22Rv1 (cell line): ENCODE measurements around the gene PWWP2B.

ENCODE experiments used
- ZFX ChIP-seq: fragments of 450-650 bp; IDR thresholded peaks from 2 replicates; pipeline ENCODE4 v1.6.1; 2017; ENCODE audit warnings: antibody characterized with exemption, borderline replicate concordance
- TF ChIP-seq, protein P1 (sequence below): fragments of 450-650 bp; IDR thresholded peaks from 2 replicates; pipeline ENCODE4 v1.5.1; 2017; ENCODE audit warnings: mild to moderate bottlenecking

GRCh38 chr10:132439025-132439388, 42.0 kb downstream of the PWWP2B start:
- TF ChIP-seq, protein P1, sequence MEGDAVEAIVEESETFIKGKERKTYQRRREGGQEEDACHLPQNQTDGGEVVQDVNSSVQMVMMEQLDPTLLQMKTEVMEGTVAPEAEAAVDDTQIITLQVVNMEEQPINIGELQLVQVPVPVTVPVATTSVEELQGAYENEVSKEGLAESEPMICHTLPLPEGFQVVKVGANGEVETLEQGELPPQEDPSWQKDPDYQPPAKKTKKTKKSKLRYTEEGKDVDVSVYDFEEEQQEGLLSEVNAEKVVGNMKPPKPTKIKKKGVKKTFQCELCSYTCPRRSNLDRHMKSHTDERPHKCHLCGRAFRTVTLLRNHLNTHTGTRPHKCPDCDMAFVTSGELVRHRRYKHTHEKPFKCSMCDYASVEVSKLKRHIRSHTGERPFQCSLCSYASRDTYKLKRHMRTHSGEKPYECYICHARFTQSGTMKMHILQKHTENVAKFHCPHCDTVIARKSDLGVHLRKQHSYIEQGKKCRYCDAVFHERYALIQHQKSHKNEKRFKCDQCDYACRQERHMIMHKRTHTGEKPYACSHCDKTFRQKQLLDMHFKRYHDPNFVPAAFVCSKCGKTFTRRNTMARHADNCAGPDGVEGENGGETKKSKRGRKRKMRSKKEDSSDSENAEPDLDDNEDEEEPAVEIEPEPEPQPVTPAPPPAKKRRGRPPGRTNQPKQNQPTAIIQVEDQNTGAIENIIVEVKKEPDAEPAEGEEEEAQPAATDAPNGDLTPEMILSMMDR, result no peak
- no peak for TF ChIP-seq ZFX
